ENCODE measurements around the gene THOP1. TPM values are rescaled to one million over a fixed set of nuclear protein-coding genes. Genes with fewer than 3 reads are reported as not detected.
A peak's percentile ranks its signal among the peaks of the same experiment; 100 is the strongest.

Gene THOP1
- total and polyA plus RNA-seq, 2 donors from 2014 or later, result 36.8 to 42.9 TPM

- peaks cover 0 to 3% (median 0%) of the 10 kb centered on the region in 3 donors for H3K36me3 ChIP-seq (ENCODE audit: control insufficient read depth in 2 of 3, insufficient read depth in 3 of 3, low read length in 3 of 3)
- H3K9me3 ChIP-seq (ENCODE audit: control insufficient read depth in 2 of 3, insufficient read depth in 1 of 3, low read length in 3 of 3), result no peaks in the 10 kb centered on the region
- DNase-seq (no peak), FAIRE-seq (no peak)
- no peak overlapping the region for H3K27ac ChIP-seq (ENCODE audit: low read depth in 2 of 2, low read length in 2 of 2)
- no peak overlapping the region for H3K4me3 ChIP-seq (ENCODE audit: low read length in 3 of 3)
- no peaks in the 10 kb centered on the region for H3K27me3 ChIP-seq (ENCODE audit: control insufficient read depth, insufficient read depth, low read length)
- no peak overlapping the region for H3K9ac ChIP-seq (ENCODE audit: low read length in 3 of 3)
- intact Hi-C loops (cut with DNase I), result no loop called here
- no peaks in the 10 kb centered on the region for H3K4me1 ChIP-seq (ENCODE audit: control insufficient read depth in 2 of 3, insufficient read depth in 2 of 3, low read depth in 1 of 3, low read length in 3 of 3)
- no peak for TF ChIP-seq CTCF (IDR thresholded peaks at IDR 0.05; ENCODE audit: borderline replicate concordance, extremely low read depth, insufficient read depth)
Measured at GRCh38 chr19:2793577-2793976, 8.3 kb downstream of the THOP1 start.

- H3K9me3 ChIP-seq (ENCODE audit: control insufficient read depth in 2 of 3, insufficient read depth in 1 of 3, low read length in 3 of 3), result no peaks in the 10 kb centered on the region
- H3K27ac ChIP-seq (ENCODE audit: low read depth in 2 of 2, low read length in 2 of 2), result no peak overlapping the region
- no peak overlapping the region for H3K9ac ChIP-seq (ENCODE audit: low read length in 3 of 3)
- no peak overlapping the region for H3K4me3 ChIP-seq (ENCODE audit: low read length in 3 of 3)
- DNase-seq (no peak), FAIRE-seq (no peak)
- no peaks in the 10 kb centered on the region for H3K4me1 ChIP-seq (ENCODE audit: control insufficient read depth in 2 of 3, insufficient read depth in 2 of 3, low read depth in 1 of 3, low read length in 3 of 3)
- H3K36me3 ChIP-seq (ENCODE audit: control insufficient read depth in 2 of 3, insufficient read depth in 3 of 3, low read length in 3 of 3), result peaks cover 0 to 5% (median 0%) of the 10 kb centered on the region in 3 donors
- no peaks in the 10 kb centered on the region for H3K27me3 ChIP-seq (ENCODE audit: control insufficient read depth, insufficient read depth, low read length)
- intact Hi-C loops (cut with DNase I), result no loop called here
- no peak for TF ChIP-seq CTCF (IDR thresholded peaks at IDR 0.05; ENCODE audit: borderline replicate concordance, extremely low read depth, insufficient read depth)
Measured at GRCh38 chr19:2795827-2796658, 10.7 kb downstream of the THOP1 start.

GRCh38 chr19:2796659-2797266 lies 11.5 kb downstream of the THOP1 start:
- H3K9ac ChIP-seq (ENCODE audit: low read length in 3 of 3), result no peak overlapping the region
- no peaks in the 10 kb centered on the region for H3K27me3 ChIP-seq (ENCODE audit: control insufficient read depth, insufficient read depth, low read length)
- FAIRE-seq (no peak), DNase-seq (peak in 1 of 5 donors; percentile 69)
- no peaks in the 10 kb centered on the region for H3K9me3 ChIP-seq (ENCODE audit: control insufficient read depth in 2 of 3, insufficient read depth in 1 of 3, low read length in 3 of 3)
- no peak overlapping the region for H3K27ac ChIP-seq (ENCODE audit: low read depth in 2 of 2, low read length in 2 of 2)
- H3K36me3 ChIP-seq (ENCODE audit: control insufficient read depth in 2 of 3, insufficient read depth in 3 of 3, low read length in 3 of 3), result peaks cover 0 to 5% (median 0%) of the 10 kb centered on the region in 3 donors
- H3K4me1 ChIP-seq (ENCODE audit: control insufficient read depth in 2 of 3, insufficient read depth in 2 of 3, low read depth in 1 of 3, low read length in 3 of 3), result no peaks in the 10 kb centered on the region
- TF ChIP-seq CTCF (IDR thresholded peaks at IDR 0.05; ENCODE audit: borderline replicate concordance, extremely low read depth, insufficient read depth), result no peak
- H3K4me3 ChIP-seq (ENCODE audit: low read length in 3 of 3), result no peak overlapping the region
- intact Hi-C loops (cut with DNase I), result no loop called here
